ENCODE measurements around the gene HJV.

The HJV gene

DNA sequence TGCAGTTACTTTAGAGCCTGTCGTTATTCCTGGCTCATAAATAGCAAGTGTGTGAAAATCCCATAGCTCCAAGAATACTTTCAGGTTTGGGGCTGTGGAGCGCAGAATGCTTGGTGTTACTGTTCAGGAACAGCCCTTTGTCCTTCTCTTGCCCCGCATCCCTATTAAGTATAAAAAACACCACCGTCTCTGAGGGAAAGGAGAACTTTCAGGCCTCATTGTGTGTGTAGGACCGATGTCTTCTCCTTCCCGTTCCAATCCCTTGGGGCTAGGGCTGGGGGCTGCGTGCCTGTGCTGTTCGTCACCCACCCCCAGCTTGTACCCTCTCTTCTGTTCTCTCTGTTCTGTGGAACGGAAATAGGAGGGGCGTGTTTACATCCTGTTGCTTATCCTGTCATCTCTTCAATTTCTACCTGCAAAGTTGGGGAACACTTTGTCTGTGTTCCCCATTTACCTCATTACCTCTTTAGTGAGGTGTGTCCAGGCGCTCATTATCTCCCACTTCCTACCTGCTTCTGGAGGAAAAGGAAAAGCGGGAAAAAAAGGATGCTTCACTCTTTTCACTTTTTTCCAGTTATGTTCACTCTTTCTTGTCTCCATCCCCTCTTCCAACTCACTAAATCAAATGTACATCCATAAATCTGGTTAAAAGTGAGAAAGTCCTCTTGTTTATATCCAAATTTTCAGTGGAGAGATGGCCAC lies 24.4 kb downstream of the HJV start:
- peaks cover 29% of the 10 kb centered on the region for H3K36me3 ChIP-seq (ENCODE audit: insufficient read depth, low read depth, low read length)
- H3K4me1 ChIP-seq (ENCODE audit: insufficient read depth, low read length): peaks cover 8% of the 10 kb centered on the region; the same call in 1 of the 2 replicates
- peak overlapping the region; percentile 95; the same call in 1 of the 2 replicates for H3K9ac ChIP-seq (ENCODE audit: low read depth, low read length)
- H3K9me3 ChIP-seq (ENCODE audit: insufficient read depth, low read depth, low read length): no peaks in the 10 kb centered on the region
- peak overlapping the region; percentile 98 for H3K4me3 ChIP-seq (ENCODE audit: low read length)
- H3K27me3 ChIP-seq (ENCODE audit: insufficient read depth, low read length): peaks cover 11% of the 10 kb centered on the region
- H3K27ac ChIP-seq (ENCODE audit: low read length): no peak overlapping the region

DNA sequence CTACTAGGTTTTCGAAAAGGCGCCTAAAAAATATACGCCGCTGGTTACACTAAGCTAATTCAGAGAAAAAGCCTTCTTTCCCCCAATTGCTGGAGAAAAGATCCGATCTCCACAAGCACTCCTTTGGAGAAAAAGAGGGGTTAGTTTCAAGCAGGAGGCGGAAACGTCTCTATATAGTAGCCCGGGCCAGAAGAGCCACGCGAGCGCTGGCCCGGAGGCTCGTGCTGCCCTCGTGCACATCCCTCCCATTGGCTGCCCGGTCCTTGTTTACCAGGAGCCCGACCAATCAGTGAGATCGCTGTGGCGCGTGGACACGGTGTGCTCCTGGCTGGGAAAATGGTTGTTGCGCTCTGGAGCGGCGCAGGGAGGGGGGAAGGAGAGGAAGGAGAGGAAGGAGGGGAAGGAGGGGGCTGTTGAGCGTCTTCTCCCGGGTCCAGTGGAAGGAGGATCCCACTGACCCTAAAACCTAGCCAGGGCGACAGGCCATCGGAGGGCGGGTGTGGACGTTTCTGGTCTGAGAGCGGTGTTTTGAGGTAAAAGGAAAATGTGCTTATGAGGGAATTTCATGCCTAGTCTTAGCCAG lies 25.0 kb downstream of the HJV start, which contains the start of gene TXNIP:
TSS of gene TXNIP (minus strand) at position 147 of the 583 bp plus-strand sequence. CDS start 313 bp downstream, outside the sequence.
- Histone ChIP-seq H3K27ac (ENCODE audit: low read length) (no peak within 1 kb of the TSS), H3K4me1 (ENCODE audit: insufficient read depth, low read length) (peaks cover 8% of the 10 kb centered on the region; the same call in 1 of the 2 replicates), H3K36me3 (ENCODE audit: insufficient read depth, low read depth, low read length) (peaks cover 29% of the 10 kb centered on the region), H3K9me3 (ENCODE audit: insufficient read depth, low read depth, low read length) (no peaks in the 10 kb centered on the region), H3K27me3 (ENCODE audit: insufficient read depth, low read length) (peaks cover 11% of the 10 kb centered on the region), H3K4me3 (ENCODE audit: low read length) (peak within 1 kb of the TSS; percentile 98), H3K9ac (ENCODE audit: low read depth, low read length) (peak within 1 kb of the TSS; percentile 95)

DNA sequence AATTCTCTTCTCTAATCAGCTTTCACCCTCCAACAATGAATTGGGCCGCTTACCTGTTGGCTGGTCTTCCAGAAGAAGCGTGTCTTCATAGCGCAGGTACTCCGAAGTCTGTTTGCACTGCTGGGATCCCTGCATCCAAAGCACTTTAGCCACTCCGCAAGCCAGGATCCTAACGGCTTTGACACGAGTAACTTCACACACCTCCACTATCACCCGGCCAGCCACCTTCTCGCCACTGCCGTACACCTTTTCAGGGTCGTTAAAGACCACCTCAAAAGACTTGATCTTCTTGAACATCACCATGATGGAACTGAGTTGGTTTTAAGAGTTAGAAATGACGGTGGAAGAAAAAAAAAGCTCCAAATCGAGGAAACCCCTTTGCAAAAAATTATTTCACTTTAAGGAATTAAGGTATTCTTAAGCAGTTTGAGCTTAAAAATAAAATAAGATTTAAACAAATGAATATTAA lies 25.5 kb downstream of the HJV start:
- Histone ChIP-seq H3K27ac (ENCODE audit: low read length) (no peak overlapping the region), H3K4me3 (ENCODE audit: low read length) (peak overlapping the region; percentile 98), H3K4me1 (ENCODE audit: insufficient read depth, low read length) (peaks cover 8% of the 10 kb centered on the region; the same call in 1 of the 2 replicates), H3K9me3 (ENCODE audit: insufficient read depth, low read depth, low read length) (no peaks in the 10 kb centered on the region), H3K27me3 (ENCODE audit: insufficient read depth, low read length) (peaks cover 11% of the 10 kb centered on the region), H3K9ac (ENCODE audit: low read depth, low read length) (peak overlapping the region; percentile 95), H3K36me3 (ENCODE audit: insufficient read depth, low read depth, low read length) (peaks cover 29% of the 10 kb centered on the region)

DNA sequence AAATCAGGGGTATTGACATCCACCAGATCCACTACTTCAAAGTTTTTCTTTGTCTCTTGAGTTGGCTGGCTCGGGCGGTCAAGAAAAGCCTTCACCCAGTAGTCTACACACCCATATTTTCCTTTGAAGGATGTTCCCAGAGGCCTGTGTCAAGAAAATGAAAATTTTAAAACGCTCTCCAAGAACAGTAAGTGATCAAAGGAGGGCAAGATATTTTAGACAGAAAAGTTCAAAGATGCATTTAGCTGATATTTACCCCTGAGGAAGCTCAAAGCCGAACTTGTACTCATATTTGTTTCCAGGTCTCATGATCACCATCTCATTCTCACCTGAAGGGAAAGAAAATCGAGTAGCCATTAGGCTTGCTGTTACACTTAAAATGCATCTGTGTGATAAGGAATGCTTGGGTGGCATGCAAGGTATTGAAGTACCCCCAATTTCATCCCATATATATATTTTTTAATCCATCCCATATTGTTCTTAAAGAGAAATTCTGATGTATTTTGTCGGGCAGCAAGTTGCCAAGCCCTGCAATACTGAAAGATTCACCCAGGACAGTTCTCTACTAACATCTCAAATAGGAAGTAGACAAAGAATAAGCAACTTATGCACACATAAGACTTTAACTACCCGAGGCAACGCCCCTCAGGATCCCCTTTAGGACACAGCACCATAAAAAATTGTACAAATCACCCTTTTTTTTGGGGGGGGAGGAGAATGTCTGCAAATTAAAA lies 26.2 kb downstream of the HJV start:
- H3K4me1 ChIP-seq (ENCODE audit: insufficient read depth, low read length): peaks cover 8% of the 10 kb centered on the region; the same call in 1 of the 2 replicates
- peak overlapping the region; percentile 95 for H3K9ac ChIP-seq (ENCODE audit: low read depth, low read length)
- H3K9me3 ChIP-seq (ENCODE audit: insufficient read depth, low read depth, low read length): no peaks in the 10 kb centered on the region
- H3K27ac ChIP-seq (ENCODE audit: low read length): no peak overlapping the region
- H3K36me3 ChIP-seq (ENCODE audit: insufficient read depth, low read depth, low read length): peaks cover 29% of the 10 kb centered on the region
- H3K27me3 ChIP-seq (ENCODE audit: insufficient read depth, low read length): peaks cover 11% of the 10 kb centered on the region
- peak overlapping the region; percentile 98 for H3K4me3 ChIP-seq (ENCODE audit: low read length)

DNA sequence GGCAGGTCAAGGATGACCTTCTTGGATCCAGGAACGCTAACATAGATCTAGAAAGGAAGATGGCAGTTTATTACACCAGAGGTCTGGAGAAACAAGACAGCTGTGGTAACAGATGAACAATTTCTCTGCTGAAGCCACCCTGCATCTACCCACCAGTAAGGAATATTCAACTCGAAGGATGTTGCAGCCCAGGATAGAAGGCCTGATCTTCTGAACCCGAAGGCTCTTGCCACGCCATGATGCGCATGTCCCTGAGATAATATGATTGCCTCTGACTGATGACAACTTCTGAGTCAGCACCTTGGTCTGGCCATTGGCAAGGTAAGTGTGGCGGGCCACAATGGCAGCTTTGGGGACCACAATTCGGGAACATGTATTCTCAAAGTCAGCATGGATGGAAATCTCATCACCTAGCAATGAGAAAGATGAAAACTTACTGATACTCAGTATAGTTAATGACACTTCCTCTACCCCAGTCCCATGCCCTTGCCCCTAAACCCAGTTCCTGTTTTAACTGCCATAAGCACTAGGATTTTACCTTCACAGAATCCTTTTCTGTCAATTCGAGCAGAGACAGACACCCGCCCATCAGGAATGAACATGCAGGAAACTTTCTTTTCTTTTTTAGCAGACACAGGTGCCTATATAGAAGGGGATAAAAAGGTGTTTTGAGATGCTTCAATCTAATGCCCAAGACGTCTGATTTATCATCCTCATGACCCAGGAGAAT lies 27.0 kb downstream of the HJV start:
- H3K9ac ChIP-seq (ENCODE audit: low read depth, low read length): peak overlapping the region; percentile 95; the same call in 1 of the 2 replicates
- H3K4me1 ChIP-seq (ENCODE audit: insufficient read depth, low read length): peaks cover 8% of the 10 kb centered on the region; the same call in 1 of the 2 replicates
- H3K27ac ChIP-seq (ENCODE audit: low read length): no peak overlapping the region
- H3K4me3 ChIP-seq (ENCODE audit: low read length): peak overlapping the region; percentile 98
- no peaks in the 10 kb centered on the region for H3K9me3 ChIP-seq (ENCODE audit: insufficient read depth, low read depth, low read length)
- H3K27me3 ChIP-seq (ENCODE audit: insufficient read depth, low read length): peaks cover 11% of the 10 kb centered on the region
- peaks cover 29% of the 10 kb centered on the region for H3K36me3 ChIP-seq (ENCODE audit: insufficient read depth, low read depth, low read length)

DNA sequence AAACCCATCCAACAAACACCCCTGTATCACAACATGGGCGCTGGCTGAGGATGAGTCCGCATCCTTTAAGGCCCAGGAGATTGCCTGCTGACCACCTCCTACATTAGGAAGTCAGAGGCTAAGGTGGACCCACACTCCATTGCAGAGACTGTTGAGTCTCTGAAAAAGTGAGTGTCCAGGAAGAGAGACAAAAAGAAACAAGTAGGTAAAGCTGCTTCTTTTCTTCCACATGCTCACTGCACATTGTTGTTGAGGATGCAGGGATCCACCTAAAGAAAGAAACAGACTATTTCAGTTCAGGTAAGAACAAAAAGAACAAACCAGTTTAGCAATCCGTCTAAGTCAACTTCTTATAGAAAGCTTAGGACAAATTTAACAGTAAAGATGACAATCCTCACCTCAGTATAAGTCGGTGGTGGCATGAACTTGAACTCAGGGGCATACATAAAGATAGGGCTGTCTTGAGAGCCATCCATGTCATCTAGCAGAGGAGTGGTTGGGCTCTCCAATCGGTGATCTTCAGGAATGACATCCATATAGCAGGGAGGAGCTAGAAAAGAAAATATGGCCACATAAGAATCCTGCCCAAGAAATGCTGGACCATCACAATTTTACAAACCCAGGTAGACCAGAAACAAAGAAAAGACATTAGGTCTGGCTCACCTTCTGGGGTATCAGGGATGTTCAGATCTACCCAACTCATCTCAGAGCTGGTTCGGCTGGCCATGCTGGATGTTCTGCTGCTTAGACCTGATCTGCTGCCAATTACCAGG lies 27.7 kb downstream of the HJV start:
- no peak overlapping the region for H3K9ac ChIP-seq (ENCODE audit: low read depth, low read length)
- H3K36me3 ChIP-seq (ENCODE audit: insufficient read depth, low read depth, low read length): peaks cover 29% of the 10 kb centered on the region
- H3K27ac ChIP-seq (ENCODE audit: low read length): no peak overlapping the region
- peaks cover 8% of the 10 kb centered on the region; the same call in 1 of the 2 replicates for H3K4me1 ChIP-seq (ENCODE audit: insufficient read depth, low read length)
- no peaks in the 10 kb centered on the region for H3K9me3 ChIP-seq (ENCODE audit: insufficient read depth, low read depth, low read length)
- peaks cover 11% of the 10 kb centered on the region for H3K27me3 ChIP-seq (ENCODE audit: insufficient read depth, low read length)
- H3K4me3 ChIP-seq (ENCODE audit: low read length): peak overlapping the region; percentile 98

DNA sequence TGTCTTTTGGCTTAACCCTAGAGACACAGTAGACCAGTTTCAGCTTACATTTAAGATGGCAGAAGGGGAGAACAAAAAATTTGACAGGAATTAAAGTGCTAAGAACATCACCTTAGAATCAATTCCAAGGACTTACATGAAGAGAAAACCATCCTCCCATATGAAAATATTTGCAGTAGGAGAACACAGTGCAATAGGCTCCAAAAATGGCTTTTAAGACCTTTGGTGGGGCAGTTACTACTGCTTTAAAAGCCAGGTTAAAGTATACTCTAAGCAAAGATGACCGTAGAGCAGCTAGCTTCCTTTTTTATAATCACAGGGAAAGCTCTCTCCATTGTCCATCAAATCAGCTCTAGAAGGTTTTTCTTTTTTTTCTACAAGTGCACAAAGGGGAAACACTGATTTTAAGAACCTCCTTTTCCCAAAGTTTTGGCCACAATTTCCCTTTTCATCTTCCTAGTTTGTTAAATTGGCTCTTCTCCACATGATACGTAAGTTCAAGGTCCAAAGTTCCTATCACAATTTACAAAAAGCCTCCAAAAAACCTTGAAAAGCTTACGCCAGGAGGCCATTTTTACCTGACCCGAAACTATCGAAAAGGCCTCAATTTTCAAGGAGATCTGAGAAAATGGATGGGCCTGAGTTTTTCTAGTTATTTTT lies 28.4 kb downstream of the HJV start:
- Histone ChIP-seq H3K27me3 (ENCODE audit: insufficient read depth, low read length) (peaks cover 11% of the 10 kb centered on the region), H3K4me3 (ENCODE audit: low read length) (no peak overlapping the region)

DNA sequence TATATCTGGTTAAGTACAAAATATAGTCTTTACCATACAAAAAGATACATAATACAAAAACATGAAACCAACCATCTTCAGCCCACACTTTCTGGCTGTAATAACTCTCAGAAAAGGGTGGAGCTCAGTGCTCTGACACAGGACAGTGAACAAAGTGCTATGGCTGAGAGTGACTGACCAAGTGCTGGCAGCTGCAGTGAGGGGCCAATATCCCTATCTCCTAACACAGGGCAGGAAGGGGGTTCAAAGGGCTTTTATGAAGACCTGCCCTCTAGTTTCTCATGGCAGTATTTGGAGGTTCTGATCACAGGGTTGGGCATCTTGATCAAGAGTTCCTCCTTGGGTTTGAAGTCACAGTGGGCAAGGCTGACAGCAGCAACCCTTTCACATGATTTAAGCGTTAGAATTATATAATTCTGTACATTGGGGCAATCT lies 29.0 kb downstream of the HJV start:
- H3K36me3 ChIP-seq (ENCODE audit: insufficient read depth, low read depth, low read length): peaks cover 29% of the 10 kb centered on the region
- H3K27ac ChIP-seq (ENCODE audit: low read length): no peak overlapping the region
- peaks cover 11% of the 10 kb centered on the region for H3K27me3 ChIP-seq (ENCODE audit: insufficient read depth, low read length)
- peaks cover 8% of the 10 kb centered on the region; the same call in 1 of the 2 replicates for H3K4me1 ChIP-seq (ENCODE audit: insufficient read depth, low read length)
- no peak overlapping the region for H3K9ac ChIP-seq (ENCODE audit: low read depth, low read length)
- H3K4me3 ChIP-seq (ENCODE audit: low read length): no peak overlapping the region
- no peaks in the 10 kb centered on the region for H3K9me3 ChIP-seq (ENCODE audit: insufficient read depth, low read depth, low read length)

More for the DNA sequence above, 28.4 kb downstream of the HJV start:
- peaks cover 29% of the 10 kb centered on the region for H3K36me3 ChIP-seq (ENCODE audit: insufficient read depth, low read depth, low read length)
- H3K27ac ChIP-seq (ENCODE audit: low read length): no peak overlapping the region
- no peak overlapping the region for H3K9ac ChIP-seq (ENCODE audit: low read depth, low read length)
- no peaks in the 10 kb centered on the region for H3K9me3 ChIP-seq (ENCODE audit: insufficient read depth, low read depth, low read length)
- H3K4me1 ChIP-seq (ENCODE audit: insufficient read depth, low read length): peaks cover 8% of the 10 kb centered on the region; the same call in 1 of the 2 replicates

DNA sequence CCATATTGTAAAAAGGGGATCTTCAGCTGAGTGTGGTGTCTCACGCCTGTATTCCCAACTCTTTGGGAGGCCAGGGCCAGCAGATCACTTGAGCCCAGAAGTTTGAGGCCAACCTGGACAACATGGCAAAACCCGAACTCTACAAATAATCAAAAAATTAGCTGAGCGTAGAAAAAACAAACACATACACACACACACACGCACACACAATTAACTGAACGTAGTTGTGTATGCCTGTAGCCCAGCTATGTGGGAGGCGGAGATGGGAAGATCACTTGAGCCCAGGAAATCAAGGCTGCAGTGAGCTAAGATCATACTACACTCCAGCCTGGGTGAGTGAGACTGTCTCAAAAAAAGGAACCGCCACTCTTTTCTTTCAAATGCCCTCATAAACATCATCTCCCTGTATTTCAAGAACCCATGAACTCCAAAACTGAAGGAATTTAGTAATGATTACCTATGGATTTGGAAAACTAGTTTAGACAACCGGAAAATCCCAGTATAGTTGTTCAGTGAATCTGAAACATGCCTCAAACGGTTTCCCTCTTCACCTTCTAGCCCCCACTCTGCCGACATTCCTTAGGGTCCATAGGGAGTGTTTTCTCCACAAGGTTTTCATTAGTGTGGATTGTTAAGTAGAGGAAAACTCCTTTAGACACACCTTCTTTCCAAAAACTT lies 29.7 kb downstream of the HJV start:
- Histone ChIP-seq H3K4me3 (ENCODE audit: low read length) (no peak overlapping the region), H3K36me3 (ENCODE audit: insufficient read depth, low read depth, low read length) (peaks cover 29% of the 10 kb centered on the region), H3K27ac (ENCODE audit: low read length) (no peak overlapping the region), H3K27me3 (ENCODE audit: insufficient read depth, low read length) (peaks cover 11% of the 10 kb centered on the region), H3K9me3 (ENCODE audit: insufficient read depth, low read depth, low read length) (no peaks in the 10 kb centered on the region), H3K9ac (ENCODE audit: low read depth, low read length) (no peak overlapping the region), H3K4me1 (ENCODE audit: insufficient read depth, low read length) (peaks cover 4% of the 10 kb centered on the region; the same call in 1 of the 2 replicates)
